Peyer's patch (tissue), 4 donors: ENCODE measurements around the gene DNMBP.

Source experiments
- POLR2A ChIP-seq, 2 donors: fragments of 450-650 bp; IDR thresholded peaks; one replicate each; pipeline ENCODE4 v1.5.1; 2017; ENCODE audit warnings: antibody characterized with exemption in 2 of 2, mild to moderate bottlenecking in 2 of 2, moderate library complexity in 2 of 2
- TF ChIP-seq, protein P1 (sequence below), 6 experiments: fragments of 450-650 bp in 4 of 6; fragments of 200-600 bp in 2 of 6; sonication (generic) in 1 of 6; IDR thresholded peaks; one replicate each; pipeline ENCODE4 v1.5.1; 2017 to 2019; ENCODE audit warnings: antibody characterized with exemption in 6 of 6, mild to moderate bottlenecking in 3 of 6, moderate library complexity in 1 of 6

DNA sequence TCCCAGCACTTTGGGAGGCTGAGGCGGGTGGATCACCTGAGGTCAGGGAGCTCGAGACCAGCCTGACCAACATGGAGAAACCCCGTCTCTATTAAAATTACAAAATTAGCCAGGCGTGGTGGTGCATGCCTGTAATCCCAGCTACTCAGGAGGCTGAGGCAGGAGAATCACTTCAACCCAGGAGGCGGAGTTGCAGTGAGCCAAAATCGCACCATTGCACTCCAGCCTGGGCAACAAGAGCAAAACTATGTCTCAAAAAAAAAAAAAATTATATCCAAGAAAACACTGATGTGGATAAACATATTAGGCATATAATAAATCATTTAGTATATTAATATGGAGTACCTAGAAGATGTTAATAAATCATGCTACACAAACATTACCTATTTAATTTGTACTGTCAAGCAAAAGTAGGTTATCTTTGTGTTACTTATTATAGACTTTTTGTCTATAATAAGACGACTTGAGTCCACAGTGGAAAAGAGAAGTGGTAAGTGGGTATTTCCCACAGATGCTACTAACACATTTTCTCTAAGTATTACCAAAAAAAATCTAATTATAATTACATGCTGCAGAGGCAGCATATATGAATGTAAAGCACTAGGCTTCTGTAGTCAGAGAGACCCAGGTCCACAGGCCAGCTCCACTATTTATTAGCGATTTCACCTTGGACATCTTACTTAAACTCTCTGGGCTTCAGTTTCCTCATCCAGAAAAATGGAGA lies 34.5 kb downstream of the DNMBP start:
- TF ChIP-seq POLR2A (IDR thresholded peaks at IDR 0.05), result no peak
- TF ChIP-seq, protein P1, sequence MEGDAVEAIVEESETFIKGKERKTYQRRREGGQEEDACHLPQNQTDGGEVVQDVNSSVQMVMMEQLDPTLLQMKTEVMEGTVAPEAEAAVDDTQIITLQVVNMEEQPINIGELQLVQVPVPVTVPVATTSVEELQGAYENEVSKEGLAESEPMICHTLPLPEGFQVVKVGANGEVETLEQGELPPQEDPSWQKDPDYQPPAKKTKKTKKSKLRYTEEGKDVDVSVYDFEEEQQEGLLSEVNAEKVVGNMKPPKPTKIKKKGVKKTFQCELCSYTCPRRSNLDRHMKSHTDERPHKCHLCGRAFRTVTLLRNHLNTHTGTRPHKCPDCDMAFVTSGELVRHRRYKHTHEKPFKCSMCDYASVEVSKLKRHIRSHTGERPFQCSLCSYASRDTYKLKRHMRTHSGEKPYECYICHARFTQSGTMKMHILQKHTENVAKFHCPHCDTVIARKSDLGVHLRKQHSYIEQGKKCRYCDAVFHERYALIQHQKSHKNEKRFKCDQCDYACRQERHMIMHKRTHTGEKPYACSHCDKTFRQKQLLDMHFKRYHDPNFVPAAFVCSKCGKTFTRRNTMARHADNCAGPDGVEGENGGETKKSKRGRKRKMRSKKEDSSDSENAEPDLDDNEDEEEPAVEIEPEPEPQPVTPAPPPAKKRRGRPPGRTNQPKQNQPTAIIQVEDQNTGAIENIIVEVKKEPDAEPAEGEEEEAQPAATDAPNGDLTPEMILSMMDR (IDR thresholded peaks at IDR 0.05), result no peak
